VCaP (cell line): ENCODE data around the gene ATRAID.

Experiments
- H3K27ac ChIP-seq: fragments of 450-650 bp; 2 replicates; pipeline ENCODE4 v1.5.1; 2017
- TF ChIP-seq, protein P1 (sequence below): fragments of 450-650 bp; conservative IDR thresholded peaks from 2 replicates; pipeline ENCODE4 v1.5.1; 2017; ENCODE audit warnings: mild to moderate bottlenecking, moderate library complexity

ATRAID gene

DNA sequence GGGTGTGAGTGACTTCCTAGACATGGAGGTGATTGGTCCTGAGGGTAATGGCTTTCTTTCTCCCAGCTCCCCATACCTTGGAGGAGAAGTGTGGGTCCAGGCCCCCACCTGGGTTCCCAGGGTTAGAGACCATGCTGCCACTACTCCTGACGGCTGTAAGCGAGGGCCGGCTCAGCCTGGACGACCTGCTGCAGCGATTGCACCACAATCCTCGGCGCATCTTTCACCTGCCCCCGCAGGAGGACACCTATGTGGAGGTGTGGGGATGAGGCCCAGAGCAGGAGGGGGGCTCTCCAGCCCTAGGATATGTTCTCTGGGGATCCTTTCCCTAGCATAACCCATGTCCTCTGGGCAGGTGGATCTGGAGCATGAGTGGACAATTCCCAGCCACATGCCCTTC lies 27.1 kb downstream of the ATRAID start:
- H3K27ac ChIP-seq = no peak overlapping the region
- TF ChIP-seq, protein P1, sequence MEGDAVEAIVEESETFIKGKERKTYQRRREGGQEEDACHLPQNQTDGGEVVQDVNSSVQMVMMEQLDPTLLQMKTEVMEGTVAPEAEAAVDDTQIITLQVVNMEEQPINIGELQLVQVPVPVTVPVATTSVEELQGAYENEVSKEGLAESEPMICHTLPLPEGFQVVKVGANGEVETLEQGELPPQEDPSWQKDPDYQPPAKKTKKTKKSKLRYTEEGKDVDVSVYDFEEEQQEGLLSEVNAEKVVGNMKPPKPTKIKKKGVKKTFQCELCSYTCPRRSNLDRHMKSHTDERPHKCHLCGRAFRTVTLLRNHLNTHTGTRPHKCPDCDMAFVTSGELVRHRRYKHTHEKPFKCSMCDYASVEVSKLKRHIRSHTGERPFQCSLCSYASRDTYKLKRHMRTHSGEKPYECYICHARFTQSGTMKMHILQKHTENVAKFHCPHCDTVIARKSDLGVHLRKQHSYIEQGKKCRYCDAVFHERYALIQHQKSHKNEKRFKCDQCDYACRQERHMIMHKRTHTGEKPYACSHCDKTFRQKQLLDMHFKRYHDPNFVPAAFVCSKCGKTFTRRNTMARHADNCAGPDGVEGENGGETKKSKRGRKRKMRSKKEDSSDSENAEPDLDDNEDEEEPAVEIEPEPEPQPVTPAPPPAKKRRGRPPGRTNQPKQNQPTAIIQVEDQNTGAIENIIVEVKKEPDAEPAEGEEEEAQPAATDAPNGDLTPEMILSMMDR = no peak

GRCh38 chr2:27240406-27240805 lies 28.6 kb downstream of the ATRAID start:
- TF ChIP-seq, protein P1 = no peak
- no peak overlapping the region for H3K27ac ChIP-seq

GRCh38 chr2:27241761-27242613 lies 30.1 kb downstream of the ATRAID start:
- no peak overlapping the region for H3K27ac ChIP-seq
- TF ChIP-seq, protein P1 = no peak

- no peak overlapping the region for H3K27ac ChIP-seq
- TF ChIP-seq, protein P1 = no peak
These were observed 30.7 kb downstream of the ATRAID start for GRCh38 chr2:27242614-27242951.

DNA sequence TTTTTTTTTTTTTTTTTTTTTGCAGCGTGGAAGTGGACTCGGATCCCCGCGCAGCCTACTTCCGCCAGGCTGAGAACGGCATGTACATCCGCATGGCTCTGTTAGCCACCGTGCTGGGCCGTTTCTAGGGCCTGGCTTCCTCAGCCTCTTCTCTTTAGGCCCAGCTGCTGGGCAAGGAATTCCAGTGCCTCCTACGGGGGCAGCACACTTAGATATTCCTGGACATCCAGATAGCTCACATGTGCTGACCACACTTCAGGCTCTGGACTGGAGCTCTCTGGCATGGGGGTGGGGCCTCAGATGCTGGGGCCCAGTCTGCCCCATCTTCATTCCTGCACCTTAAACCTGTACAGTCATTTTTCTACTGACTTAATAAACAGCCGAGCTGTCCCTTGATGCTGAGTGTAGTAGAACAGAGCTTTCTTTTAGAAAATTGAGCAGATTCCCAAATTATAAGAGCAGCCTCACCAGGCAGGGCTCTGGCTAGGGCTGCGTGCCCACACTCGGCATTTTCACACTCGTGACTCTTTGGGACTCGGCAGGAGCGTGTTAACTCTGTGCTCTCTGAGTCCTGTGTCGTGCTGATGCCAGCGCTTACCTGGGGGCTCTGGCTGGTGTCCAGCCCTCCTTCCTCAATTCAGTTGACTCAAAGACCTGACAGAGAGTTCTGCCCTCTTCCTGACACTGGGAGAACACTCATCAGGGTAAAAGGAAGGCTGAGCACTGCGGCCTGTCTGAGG lies 31.7 kb downstream of the ATRAID start:
- H3K27ac ChIP-seq = no peak overlapping the region
- TF ChIP-seq, protein P1 = no peak

DNA sequence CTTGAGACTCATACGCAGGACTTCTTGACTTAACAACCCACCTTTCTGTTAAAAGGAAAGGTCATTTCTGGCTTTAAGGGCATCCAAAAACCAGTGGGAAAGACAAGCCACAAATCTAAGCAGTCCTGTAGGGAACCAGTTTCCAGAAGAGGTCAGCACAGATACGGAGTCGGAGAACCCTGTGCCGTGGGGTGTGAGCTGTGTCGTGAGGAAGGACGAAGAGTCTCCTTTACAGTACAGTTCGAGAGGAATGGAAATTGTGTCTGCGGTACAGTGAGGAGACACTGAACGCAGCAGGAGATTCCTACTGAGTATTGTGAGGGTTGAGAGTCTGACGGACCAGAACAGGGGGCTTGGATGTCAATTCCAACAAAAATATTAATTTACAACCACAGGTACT lies 33.3 kb downstream of the ATRAID start:
- TF ChIP-seq, protein P1 = no peak
- H3K27ac ChIP-seq = no peak overlapping the region

- H3K27ac ChIP-seq = no peak overlapping the region
- TF ChIP-seq, protein P1 = no peak
These were observed 33.8 kb downstream of the ATRAID start for GRCh38 chr2:27245626-27246025.
